Measurements from ENCODE around the gene ASCL1.

Gene ASCL1

DNA sequence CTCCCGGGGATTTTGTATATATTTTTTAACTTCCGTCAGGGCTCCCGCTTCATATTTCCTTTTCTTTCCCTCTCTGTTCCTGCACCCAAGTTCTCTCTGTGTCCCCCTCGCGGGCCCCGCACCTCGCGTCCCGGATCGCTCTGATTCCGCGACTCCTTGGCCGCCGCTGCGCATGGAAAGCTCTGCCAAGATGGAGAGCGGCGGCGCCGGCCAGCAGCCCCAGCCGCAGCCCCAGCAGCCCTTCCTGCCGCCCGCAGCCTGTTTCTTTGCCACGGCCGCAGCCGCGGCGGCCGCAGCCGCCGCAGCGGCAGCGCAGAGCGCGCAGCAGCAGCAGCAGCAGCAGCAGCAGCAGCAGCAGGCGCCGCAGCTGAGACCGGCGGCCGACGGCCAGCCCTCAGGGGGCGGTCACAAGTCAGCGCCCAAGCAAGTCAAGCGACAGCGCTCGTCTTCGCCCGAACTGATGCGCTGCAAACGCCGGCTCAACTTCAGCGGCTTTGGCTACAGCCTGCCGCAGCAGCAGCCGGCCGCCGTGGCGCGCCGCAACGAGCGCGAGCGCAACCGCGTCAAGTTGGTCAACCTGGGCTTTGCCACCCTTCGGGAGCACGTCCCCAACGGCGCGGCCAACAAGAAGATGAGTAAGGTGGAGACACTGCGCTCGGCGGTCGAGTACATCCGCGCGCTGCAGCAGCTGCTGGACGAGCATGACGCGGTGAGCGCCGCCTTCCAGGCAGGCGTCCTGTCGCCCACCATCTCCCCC is 777 bp downstream of the ASCL1 start:
- Histone ChIP-seq H3K4me3 (peak overlapping the region; percentile 69), H3K27ac (no peak overlapping the region)
- DNase-seq (ENCODE audit: low spot score), result no peak
- TF ChIP-seq, protein P1, sequence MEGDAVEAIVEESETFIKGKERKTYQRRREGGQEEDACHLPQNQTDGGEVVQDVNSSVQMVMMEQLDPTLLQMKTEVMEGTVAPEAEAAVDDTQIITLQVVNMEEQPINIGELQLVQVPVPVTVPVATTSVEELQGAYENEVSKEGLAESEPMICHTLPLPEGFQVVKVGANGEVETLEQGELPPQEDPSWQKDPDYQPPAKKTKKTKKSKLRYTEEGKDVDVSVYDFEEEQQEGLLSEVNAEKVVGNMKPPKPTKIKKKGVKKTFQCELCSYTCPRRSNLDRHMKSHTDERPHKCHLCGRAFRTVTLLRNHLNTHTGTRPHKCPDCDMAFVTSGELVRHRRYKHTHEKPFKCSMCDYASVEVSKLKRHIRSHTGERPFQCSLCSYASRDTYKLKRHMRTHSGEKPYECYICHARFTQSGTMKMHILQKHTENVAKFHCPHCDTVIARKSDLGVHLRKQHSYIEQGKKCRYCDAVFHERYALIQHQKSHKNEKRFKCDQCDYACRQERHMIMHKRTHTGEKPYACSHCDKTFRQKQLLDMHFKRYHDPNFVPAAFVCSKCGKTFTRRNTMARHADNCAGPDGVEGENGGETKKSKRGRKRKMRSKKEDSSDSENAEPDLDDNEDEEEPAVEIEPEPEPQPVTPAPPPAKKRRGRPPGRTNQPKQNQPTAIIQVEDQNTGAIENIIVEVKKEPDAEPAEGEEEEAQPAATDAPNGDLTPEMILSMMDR (IDR thresholded peaks at IDR 0.05), result no peak

GRCh38 chr12:102958830-102959176 is 1.3 kb downstream of the ASCL1 start:
- Histone ChIP-seq H3K27ac (no peak overlapping the region), H3K4me3 (peak overlapping the region; percentile 69)
- DNase-seq (ENCODE audit: low spot score), result no peak
- TF ChIP-seq, protein P1 (IDR thresholded peaks at IDR 0.05), result no peak

GRCh38 chr12:102959391-102959790 is 1.9 kb downstream of the ASCL1 start:
- H3K4me3 ChIP-seq, result no peak overlapping the region
- DNase-seq (ENCODE audit: low spot score), result no peak
- H3K27ac ChIP-seq, result no peak overlapping the region
- TF ChIP-seq, protein P1 (IDR thresholded peaks at IDR 0.05), result no peak

GRCh38 chr12:102960766-102961465 is 3.4 kb downstream of the ASCL1 start:
- no peak overlapping the region for H3K4me3 ChIP-seq
- no peak overlapping the region for H3K27ac ChIP-seq
- TF ChIP-seq, protein P1 (IDR thresholded peaks at IDR 0.05), result no peak
- DNase-seq (ENCODE audit: low spot score), result no peak

- TF ChIP-seq, protein P1 (IDR thresholded peaks at IDR 0.05), result no peak
- no peak for DNase-seq (ENCODE audit: low spot score)
- no peak overlapping the region for H3K27ac ChIP-seq
- no peak overlapping the region for H3K4me3 ChIP-seq
Measured at GRCh38 chr12:102961466-102961855, 4.0 kb downstream of the ASCL1 start.

DNA sequence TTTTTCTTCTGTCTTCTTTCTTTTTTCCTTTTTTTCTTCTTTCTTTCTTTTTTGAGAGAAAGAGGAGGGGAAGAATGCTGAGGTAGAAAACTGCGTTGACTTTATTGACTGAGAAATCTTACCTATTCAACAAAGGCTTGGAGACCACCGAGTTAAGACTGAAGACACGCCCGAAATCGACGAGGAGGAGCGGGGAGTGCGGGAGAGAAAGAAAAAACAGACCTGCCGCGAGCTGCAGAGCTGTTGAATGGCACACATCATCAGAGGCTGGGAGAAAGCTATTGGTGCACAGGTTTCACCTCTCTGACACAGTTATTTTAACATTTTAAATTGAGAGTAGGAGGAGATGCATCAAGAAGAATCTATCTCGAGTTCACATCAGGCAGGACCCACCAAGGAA is 5.1 kb downstream of the ASCL1 start:
- TF ChIP-seq, protein P1 (IDR thresholded peaks at IDR 0.05), result no peak
- no peak for DNase-seq (ENCODE audit: low spot score)
- no peak overlapping the region for H3K27ac ChIP-seq
- no peak overlapping the region for H3K4me3 ChIP-seq

GRCh38 chr12:102962986-102963385 is 5.5 kb downstream of the ASCL1 start:
- TF ChIP-seq, protein P1 (IDR thresholded peaks at IDR 0.05), result no peak
- no peak overlapping the region for H3K27ac ChIP-seq
- H3K4me3 ChIP-seq, result no peak overlapping the region
- no peak for DNase-seq (ENCODE audit: low spot score)
